WTC11 (cell line): ENCODE results near the gene SMYD3. TPM values are rescaled to one million over a fixed set of nuclear protein-coding genes. Genes with fewer than 3 reads are reported as not detected.

Source experiments
- ATAC-seq: fragments of 200-7000 bp; cut with Tn5 transposase; 2 replicates; pipeline ENCODE4 v1.10.0; 2021; ENCODE audit warnings: mild to moderate bottlenecking, moderate library complexity
- CTCF ChIA-PET: fragments of 300-600 bp; sonication (Branson Sonifier 250); formaldehyde crosslinking; loops from one replicate; lab custom pipeline; 2021; ENCODE audit warnings: antibody characterized with exemption; lab: Charles Lee
- POLR2A ChIA-PET: fragments of 350-600 bp; sonication (Branson Sonifier 250); formaldehyde crosslinking; loops from one replicate; lab custom pipeline; 2021; ENCODE audit warnings: antibody characterized with exemption; lab: Charles Lee
- DNase-seq: peaks from one replicate; pipeline ENCODE4 v3.0.0; 2021; ENCODE audit warnings: low spot score
- H3K27ac Mint-ChIP-seq: 2 replicates; pipeline ENCODE4 v1.8.0; 2021; ENCODE audit warnings: mixed read lengths
- H3K27me3 Mint-ChIP-seq: 2 replicates; pipeline ENCODE4 v1.8.0; 2021; ENCODE audit warnings: low read depth, mild to moderate bottlenecking, moderate library complexity, mixed read lengths
- H3K36me3 Mint-ChIP-seq: 2 replicates; pipeline ENCODE4 v1.8.0; 2021; ENCODE audit warnings: mixed read lengths
- H3K4me1 Mint-ChIP-seq: 2 replicates; pipeline ENCODE4 v1.8.0; 2022; ENCODE audit warnings: mixed read lengths
- H3K4me3 Mint-ChIP-seq: 2 replicates; pipeline ENCODE4 v1.8.0; 2021; ENCODE audit warnings: mild to moderate bottlenecking, moderate library complexity, mixed read lengths
- H3K9me3 Mint-ChIP-seq: 2 replicates; pipeline ENCODE4 v1.8.0; 2021; ENCODE audit warnings: mixed read lengths
- ATF1 ChIP-seq: sonication (generic); formaldehyde crosslinking; IDR thresholded peaks from 2 replicates; pipeline ENCODE4 v1.8.1; 2023; ENCODE audit warnings: mild to moderate bottlenecking, moderate library complexity, missing genetic modification reagents
- CREM ChIP-seq: sonication (generic); formaldehyde crosslinking; IDR thresholded peaks from 2 replicates; pipeline ENCODE4 v1.8.1; 2022; ENCODE audit warnings: mild to moderate bottlenecking, missing genetic modification reagents, moderate library complexity
- EMX1 ChIP-seq: fragments of 250-450 bp; sonication (Bioruptor Pico); IDR thresholded peaks from 2 replicates; pipeline ENCODE4 v1.8.0; 2021; ENCODE audit warnings: mild to moderate bottlenecking
- ESRRA ChIP-seq: sonication (generic); formaldehyde crosslinking; IDR thresholded peaks from 2 replicates; pipeline ENCODE4 v1.8.1; 2022; ENCODE audit warnings: mild to moderate bottlenecking, missing genetic modification reagents, borderline replicate concordance
- GRHL2 ChIP-seq: fragments of 250-450 bp; sonication (Bioruptor Pico); IDR thresholded peaks from 2 replicates; pipeline ENCODE4 v1.8.0; 2022; ENCODE audit warnings: mild to moderate bottlenecking, moderate library complexity; ENCODE audit not compliant: insufficient replicate concordance, severe bottlenecking
- GTF2I ChIP-seq: fragments of 250-450 bp; sonication (Bioruptor Pico); conservative IDR thresholded peaks from 2 replicates; pipeline ENCODE4 v1.4.0; 2021; ENCODE audit warnings: mild to moderate bottlenecking
- IRF2 ChIP-seq: sonication (generic); formaldehyde crosslinking; IDR thresholded peaks from 2 replicates; pipeline ENCODE4 v1.8.0; 2022; ENCODE audit warnings: low read depth, missing genetic modification reagents, borderline replicate concordance
- JAZF1 ChIP-seq: fragments of 250-450 bp; sonication (Bioruptor Pico); IDR thresholded peaks from 2 replicates; pipeline ENCODE4 v1.9.0; 2021; ENCODE audit warnings: moderate library complexity, mild to moderate bottlenecking, inconsistent platforms
- MYBL2 ChIP-seq: sonication (generic); formaldehyde crosslinking; IDR thresholded peaks from 2 replicates; pipeline ENCODE4 v1.8.1; 2023; ENCODE audit warnings: mild to moderate bottlenecking, moderate library complexity, missing genetic modification reagents
- NR1H2 ChIP-seq: sonication (generic); formaldehyde crosslinking; IDR thresholded peaks from 2 replicates; pipeline ENCODE4 v1.9.0; 2021; ENCODE audit warnings: mild to moderate bottlenecking, moderate library complexity, missing genetic modification reagents
- NR2C2 ChIP-seq: sonication (generic); formaldehyde crosslinking; IDR thresholded peaks from 2 replicates; pipeline ENCODE4 v1.8.0; 2022; ENCODE audit warnings: mild to moderate bottlenecking, missing genetic modification reagents
- TCF7 ChIP-seq: sonication (generic); formaldehyde crosslinking; IDR thresholded peaks from 2 replicates; pipeline ENCODE4 v1.8.0; 2022; ENCODE audit warnings: mild to moderate bottlenecking, low read depth, missing genetic modification reagents, moderate library complexity
- TEAD4 ChIP-seq: sonication (generic); formaldehyde crosslinking; IDR thresholded peaks from 2 replicates; pipeline ENCODE4 v1.8.0; 2022; ENCODE audit warnings: mild to moderate bottlenecking, missing genetic modification reagents
- total RNA-seq: library from RNA; stranded (reverse); gene quantifications from 3 replicates; pipeline ENCODE4 v1.2.3, GENCODE V29; 2021
- TF ChIP-seq, protein P1 (sequence below): sonication (generic); formaldehyde crosslinking; IDR thresholded peaks from 2 replicates; pipeline ENCODE4 v1.8.1; 2022; ENCODE audit warnings: mild to moderate bottlenecking, missing genetic modification reagents, moderate library complexity, borderline replicate concordance
- TF ChIP-seq, protein P2 (sequence below): sonication (generic); formaldehyde crosslinking; IDR thresholded peaks from 2 replicates; pipeline ENCODE4 v1.8.0; 2022; ENCODE audit warnings: missing genetic modification reagents
- TF ChIP-seq, protein P3 (sequence below): sonication (generic); formaldehyde crosslinking; IDR thresholded peaks from 2 replicates; pipeline ENCODE4 v1.8.1; 2023; ENCODE audit warnings: mild to moderate bottlenecking, missing genetic modification reagents
- TF ChIP-seq, protein P4 (sequence below): fragments of 250-450 bp; sonication (Bioruptor Pico); IDR thresholded peaks from 2 replicates; pipeline ENCODE4 v1.9.0; 2021; ENCODE audit warnings: mild to moderate bottlenecking
- TF ChIP-seq, protein P5 (sequence below): fragments of 250-450 bp; sonication (Bioruptor Pico); conservative IDR thresholded peaks from 2 replicates; pipeline ENCODE4 v1.9.0; 2021; ENCODE audit warnings: mild to moderate bottlenecking
- TF ChIP-seq, protein P6 (sequence below): sonication (generic); formaldehyde crosslinking; IDR thresholded peaks from 2 replicates; pipeline ENCODE4 v1.8.0; 2023; ENCODE audit warnings: missing genetic modification reagents, mild to moderate bottlenecking, borderline replicate concordance

SMYD3 gene
- total RNA-seq, 1 experiment from 2014 or later = 21.4 TPM

DNA sequence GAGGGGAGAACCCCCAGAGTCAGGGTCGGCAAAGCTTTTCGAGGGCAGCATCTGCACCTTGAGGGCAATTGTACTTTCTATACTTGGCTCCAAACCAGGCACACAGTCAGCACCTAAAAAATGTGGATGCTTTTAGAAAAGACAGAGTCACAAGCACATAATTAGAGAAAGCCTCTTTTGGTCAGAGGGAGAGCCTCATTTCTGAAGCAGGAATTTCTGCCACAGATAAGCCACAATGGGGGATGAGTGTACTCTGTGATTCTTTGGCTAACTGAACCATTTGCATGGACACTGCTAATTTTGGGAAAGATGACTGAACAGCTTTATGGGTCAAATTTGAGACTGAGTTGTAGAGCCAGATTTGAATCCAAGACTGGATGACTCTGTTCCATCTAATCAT is 716.6 kb downstream of the SMYD3 start (continued):
- no peak for TF ChIP-seq GTF2I (CRISPR knock-in tag)
- TF ChIP-seq MYBL2 (CRISPR knock-in tag) = no peak
- TF ChIP-seq, protein P1, sequence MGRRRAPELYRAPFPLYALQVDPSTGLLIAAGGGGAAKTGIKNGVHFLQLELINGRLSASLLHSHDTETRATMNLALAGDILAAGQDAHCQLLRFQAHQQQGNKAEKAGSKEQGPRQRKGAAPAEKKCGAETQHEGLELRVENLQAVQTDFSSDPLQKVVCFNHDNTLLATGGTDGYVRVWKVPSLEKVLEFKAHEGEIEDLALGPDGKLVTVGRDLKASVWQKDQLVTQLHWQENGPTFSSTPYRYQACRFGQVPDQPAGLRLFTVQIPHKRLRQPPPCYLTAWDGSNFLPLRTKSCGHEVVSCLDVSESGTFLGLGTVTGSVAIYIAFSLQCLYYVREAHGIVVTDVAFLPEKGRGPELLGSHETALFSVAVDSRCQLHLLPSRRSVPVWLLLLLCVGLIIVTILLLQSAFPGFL (CRISPR knock-in tag) = no peak
- no peak for TF ChIP-seq NR2C2 (CRISPR knock-in tag)

DNA sequence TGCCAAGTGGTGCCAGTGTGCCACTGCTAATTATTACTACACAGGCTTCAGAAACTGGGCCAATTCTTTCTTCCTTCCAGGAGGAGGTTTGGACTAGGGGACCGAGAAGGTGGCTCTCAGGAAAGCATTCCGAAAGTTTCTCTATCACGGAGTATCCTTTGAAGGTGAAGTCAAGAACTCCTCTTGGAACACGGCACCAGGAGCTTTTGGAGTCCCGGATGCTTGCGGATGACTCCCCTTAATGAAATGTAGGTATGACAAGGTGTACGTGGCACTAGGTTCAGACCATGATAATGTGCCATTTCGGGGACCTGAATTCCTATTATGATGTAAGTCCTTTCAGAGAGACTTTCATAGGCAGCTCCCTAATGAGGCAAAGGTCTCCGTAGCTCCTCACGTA is 718.2 kb downstream of the SMYD3 start:
- CTCF ChIA-PET = interaction anchor here (0.8 to 3.8 kb wide), 3 partner anchors 9 to 636 kb away, joined by 3 to 28 read pairs (median 5); no protein-coding TSS in a partner anchor
- DNase-seq = no peak
- no peak overlapping the region for H3K27ac Mint-ChIP-seq
- H3K4me3 Mint-ChIP-seq = no peak overlapping the region
- H3K36me3 Mint-ChIP-seq = no peaks in the 10 kb centered on the region
- TF ChIP-seq ATF1 = no peak
- TF ChIP-seq, protein P2, sequence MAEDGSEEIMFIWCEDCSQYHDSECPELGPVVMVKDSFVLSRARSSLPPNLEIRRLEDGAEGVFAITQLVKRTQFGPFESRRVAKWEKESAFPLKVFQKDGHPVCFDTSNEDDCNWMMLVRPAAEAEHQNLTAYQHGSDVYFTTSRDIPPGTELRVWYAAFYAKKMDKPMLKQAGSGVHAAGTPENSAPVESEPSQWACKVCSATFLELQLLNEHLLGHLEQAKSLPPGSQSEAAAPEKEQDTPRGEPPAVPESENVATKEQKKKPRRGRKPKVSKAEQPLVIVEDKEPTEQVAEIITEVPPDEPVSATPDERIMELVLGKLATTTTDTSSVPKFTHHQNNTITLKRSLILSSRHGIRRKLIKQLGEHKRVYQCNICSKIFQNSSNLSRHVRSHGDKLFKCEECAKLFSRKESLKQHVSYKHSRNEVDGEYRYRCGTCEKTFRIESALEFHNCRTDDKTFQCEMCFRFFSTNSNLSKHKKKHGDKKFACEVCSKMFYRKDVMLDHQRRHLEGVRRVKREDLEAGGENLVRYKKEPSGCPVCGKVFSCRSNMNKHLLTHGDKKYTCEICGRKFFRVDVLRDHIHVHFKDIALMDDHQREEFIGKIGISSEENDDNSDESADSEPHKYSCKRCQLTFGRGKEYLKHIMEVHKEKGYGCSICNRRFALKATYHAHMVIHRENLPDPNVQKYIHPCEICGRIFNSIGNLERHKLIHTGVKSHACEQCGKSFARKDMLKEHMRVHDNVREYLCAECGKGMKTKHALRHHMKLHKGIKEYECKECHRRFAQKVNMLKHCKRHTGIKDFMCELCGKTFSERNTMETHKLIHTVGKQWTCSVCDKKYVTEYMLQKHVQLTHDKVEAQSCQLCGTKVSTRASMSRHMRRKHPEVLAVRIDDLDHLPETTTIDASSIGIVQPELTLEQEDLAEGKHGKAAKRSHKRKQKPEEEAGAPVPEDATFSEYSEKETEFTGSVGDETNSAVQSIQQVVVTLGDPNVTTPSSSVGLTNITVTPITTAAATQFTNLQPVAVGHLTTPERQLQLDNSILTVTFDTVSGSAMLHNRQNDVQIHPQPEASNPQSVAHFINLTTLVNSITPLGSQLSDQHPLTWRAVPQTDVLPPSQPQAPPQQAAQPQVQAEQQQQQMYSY (CRISPR knock-in tag) = no peak
- ATAC-seq = no peak
- H3K9me3 Mint-ChIP-seq = no peaks in the 10 kb centered on the region
- H3K27me3 Mint-ChIP-seq = no peaks in the 10 kb centered on the region
- POLR2A ChIA-PET = no interaction called here
- H3K4me1 Mint-ChIP-seq = no peaks in the 10 kb centered on the region

DNA sequence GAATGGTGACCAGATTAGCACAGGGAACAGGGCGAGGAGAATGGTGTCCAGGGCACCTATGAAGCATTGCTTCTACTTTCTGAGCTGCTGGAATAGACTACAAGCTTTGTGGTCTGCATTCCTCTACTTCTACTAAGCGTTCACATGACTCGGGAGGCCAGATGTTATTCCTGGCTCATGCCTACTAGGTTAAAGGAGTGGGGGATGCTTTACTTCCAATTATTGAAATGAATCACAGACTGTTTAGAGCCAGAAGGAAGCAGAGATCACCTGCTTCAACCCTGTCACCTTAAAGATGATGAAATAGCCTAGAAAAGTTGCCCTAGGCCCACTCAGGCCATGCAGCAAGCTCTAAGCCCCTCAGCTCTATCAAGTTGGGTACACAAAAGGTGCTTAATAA is 718.8 kb downstream of the SMYD3 start:
- Mint-ChIP-seq H3K27ac (no peak overlapping the region), H3K9me3 (no peaks in the 10 kb centered on the region), H3K36me3 (no peaks in the 10 kb centered on the region), H3K27me3 (no peaks in the 10 kb centered on the region), H3K4me3 (no peak overlapping the region), H3K4me1 (no peaks in the 10 kb centered on the region)
- no peak for ATAC-seq
- no peak for DNase-seq
- ChIA-PET CTCF (interaction anchor here (1.8 to 3.8 kb wide), 2 partner anchors 9 to 635 kb away, joined by 5 to 28 read pairs; no protein-coding TSS in a partner anchor), POLR2A (no interaction called here)
- TF ChIP-seq ESRRA (CRISPR knock-in tag) = no peak
- TF ChIP-seq EMX1 = no peak
- TF ChIP-seq, protein P3, sequence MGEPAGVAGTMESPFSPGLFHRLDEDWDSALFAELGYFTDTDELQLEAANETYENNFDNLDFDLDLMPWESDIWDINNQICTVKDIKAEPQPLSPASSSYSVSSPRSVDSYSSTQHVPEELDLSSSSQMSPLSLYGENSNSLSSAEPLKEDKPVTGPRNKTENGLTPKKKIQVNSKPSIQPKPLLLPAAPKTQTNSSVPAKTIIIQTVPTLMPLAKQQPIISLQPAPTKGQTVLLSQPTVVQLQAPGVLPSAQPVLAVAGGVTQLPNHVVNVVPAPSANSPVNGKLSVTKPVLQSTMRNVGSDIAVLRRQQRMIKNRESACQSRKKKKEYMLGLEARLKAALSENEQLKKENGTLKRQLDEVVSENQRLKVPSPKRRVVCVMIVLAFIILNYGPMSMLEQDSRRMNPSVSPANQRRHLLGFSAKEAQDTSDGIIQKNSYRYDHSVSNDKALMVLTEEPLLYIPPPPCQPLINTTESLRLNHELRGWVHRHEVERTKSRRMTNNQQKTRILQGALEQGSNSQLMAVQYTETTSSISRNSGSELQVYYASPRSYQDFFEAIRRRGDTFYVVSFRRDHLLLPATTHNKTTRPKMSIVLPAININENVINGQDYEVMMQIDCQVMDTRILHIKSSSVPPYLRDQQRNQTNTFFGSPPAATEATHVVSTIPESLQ (CRISPR knock-in tag) = no peak
- TF ChIP-seq, protein P4, sequence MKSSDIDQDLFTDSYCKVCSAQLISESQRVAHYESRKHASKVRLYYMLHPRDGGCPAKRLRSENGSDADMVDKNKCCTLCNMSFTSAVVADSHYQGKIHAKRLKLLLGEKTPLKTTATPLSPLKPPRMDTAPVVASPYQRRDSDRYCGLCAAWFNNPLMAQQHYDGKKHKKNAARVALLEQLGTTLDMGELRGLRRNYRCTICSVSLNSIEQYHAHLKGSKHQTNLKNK (CRISPR knock-in tag) = no peak
- no peak for TF ChIP-seq TCF7 (CRISPR knock-in tag)
- no peak for TF ChIP-seq CREM
- TF ChIP-seq, protein P5, sequence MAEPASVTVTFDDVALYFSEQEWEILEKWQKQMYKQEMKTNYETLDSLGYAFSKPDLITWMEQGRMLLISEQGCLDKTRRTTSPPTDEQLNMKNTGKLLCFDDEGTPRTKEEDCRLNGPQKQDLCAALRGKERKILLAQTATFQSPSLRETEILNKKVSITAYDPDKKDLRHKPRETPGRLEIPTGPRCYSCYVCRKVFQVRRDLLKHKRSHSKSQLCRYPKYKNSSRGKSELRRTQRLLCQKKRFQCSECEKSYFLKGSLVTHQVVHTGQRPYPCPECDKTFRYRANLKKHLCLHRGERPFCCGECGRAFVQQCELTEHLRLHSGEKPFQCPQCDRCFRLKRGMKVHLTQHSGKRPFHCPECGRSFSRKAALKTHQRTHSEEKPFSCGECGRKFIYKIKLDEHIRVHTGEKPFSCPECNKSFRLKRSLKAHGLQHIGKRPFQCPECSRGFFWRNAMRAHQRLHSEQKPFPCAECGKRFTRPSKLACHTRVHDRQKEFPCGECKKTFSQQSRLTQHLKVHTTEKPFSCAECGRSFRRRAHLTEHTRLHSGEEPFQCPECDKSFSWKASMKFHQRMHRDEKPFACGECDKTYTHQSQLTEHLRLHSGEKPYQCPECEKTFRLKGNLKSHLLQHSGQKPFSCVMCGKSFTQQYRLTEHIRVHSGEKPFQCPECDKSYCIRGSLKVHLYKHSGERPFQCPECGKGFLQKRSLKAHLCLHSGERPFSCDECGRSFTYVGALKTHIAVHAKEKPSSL (CRISPR knock-in tag) = no peak
- no peak for TF ChIP-seq GTF2I (CRISPR knock-in tag)
- TF ChIP-seq TEAD4 (CRISPR knock-in tag) = no peak
- TF ChIP-seq, protein P6, sequence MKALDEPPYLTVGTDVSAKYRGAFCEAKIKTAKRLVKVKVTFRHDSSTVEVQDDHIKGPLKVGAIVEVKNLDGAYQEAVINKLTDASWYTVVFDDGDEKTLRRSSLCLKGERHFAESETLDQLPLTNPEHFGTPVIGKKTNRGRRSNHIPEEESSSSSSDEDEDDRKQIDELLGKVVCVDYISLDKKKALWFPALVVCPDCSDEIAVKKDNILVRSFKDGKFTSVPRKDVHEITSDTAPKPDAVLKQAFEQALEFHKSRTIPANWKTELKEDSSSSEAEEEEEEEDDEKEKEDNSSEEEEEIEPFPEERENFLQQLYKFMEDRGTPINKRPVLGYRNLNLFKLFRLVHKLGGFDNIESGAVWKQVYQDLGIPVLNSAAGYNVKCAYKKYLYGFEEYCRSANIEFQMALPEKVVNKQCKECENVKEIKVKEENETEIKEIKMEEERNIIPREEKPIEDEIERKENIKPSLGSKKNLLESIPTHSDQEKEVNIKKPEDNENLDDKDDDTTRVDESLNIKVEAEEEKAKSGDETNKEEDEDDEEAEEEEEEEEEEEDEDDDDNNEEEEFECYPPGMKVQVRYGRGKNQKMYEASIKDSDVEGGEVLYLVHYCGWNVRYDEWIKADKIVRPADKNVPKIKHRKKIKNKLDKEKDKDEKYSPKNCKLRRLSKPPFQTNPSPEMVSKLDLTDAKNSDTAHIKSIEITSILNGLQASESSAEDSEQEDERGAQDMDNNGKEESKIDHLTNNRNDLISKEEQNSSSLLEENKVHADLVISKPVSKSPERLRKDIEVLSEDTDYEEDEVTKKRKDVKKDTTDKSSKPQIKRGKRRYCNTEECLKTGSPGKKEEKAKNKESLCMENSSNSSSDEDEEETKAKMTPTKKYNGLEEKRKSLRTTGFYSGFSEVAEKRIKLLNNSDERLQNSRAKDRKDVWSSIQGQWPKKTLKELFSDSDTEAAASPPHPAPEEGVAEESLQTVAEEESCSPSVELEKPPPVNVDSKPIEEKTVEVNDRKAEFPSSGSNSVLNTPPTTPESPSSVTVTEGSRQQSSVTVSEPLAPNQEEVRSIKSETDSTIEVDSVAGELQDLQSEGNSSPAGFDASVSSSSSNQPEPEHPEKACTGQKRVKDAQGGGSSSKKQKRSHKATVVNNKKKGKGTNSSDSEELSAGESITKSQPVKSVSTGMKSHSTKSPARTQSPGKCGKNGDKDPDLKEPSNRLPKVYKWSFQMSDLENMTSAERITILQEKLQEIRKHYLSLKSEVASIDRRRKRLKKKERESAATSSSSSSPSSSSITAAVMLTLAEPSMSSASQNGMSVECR (CRISPR knock-in tag) = no peak
- no peak for TF ChIP-seq JAZF1 (CRISPR knock-in tag)
- no peak for TF ChIP-seq GRHL2 (CRISPR knock-in tag)
- TF ChIP-seq IRF2 = no peak
- no peak for TF ChIP-seq NR1H2 (CRISPR knock-in tag)
